ENCODE data around the gene TSC22D1. TPM values are rescaled to one million over a fixed set of nuclear protein-coding genes. Genes with fewer than 3 reads are reported as not detected.

Gene TSC22D1
- total RNA-seq, 4 donors from 2014 or later: 177 to 798 (median 250) TPM

- H3K4me3 ChIP-seq: no peak overlapping the region
- no peak overlapping the region for H3K27ac ChIP-seq
- in situ Hi-C loops (cut with MboI; ENCODE audit: low pct_ligation_motif_present in 1 of 4, low pct_unique_long_range_greater_than_20kb in 1 of 4, low sequenced_read_pairs in 3 of 4) (no loop called here), intact Hi-C loops (cut with DNase I; ENCODE audit: low total_unique reads) (no loop called here)
- H3K27me3 ChIP-seq: no peaks in the 10 kb centered on the region
- no peak for DNase-seq
- H3K9me3 ChIP-seq: no peaks in the 10 kb centered on the region
- no peak for TF ChIP-seq POLR2A (IDR thresholded peaks at IDR 0.05)
- no peak for TF ChIP-seq CTCF (IDR thresholded peaks at IDR 0.05)
- TF ChIP-seq POLR2AphosphoS5 (IDR thresholded peaks at IDR 0.05): no peak
- no peak for TF ChIP-seq EP300 (IDR thresholded peaks at IDR 0.05; ENCODE audit: low read depth)
- no peaks in the 10 kb centered on the region for H3K36me3 ChIP-seq
- peaks cover 5 to 26% (median 12%) of the 10 kb centered on the region in 4 donors for H3K4me1 ChIP-seq
- 26 to 46% methylated on average over 3 of the region's 3 CpGs for WGBS, 2 donors (ENCODE audit: low coverage in 1 of 2)
Measured at GRCh38 chr13:44399074-44399473, 177.1 kb downstream of the TSC22D1 start.

- DNase-seq: no peak
- Histone ChIP-seq H3K4me1 (peaks cover under 1 to 22% (median 9%) of the 10 kb centered on the region in 4 donors), H3K27me3 (no peaks in the 10 kb centered on the region), H3K27ac (no peak overlapping the region), H3K36me3 (no peaks in the 10 kb centered on the region), H3K9me3 (no peaks in the 10 kb centered on the region), H3K4me3 (no peak overlapping the region)
- WGBS, 2 donors (ENCODE audit: low coverage in 1 of 2): 84% methylated on average over 3 of the region's 3 CpGs; no CpG with 5 or more reads in 1 of the 2 donors
- TF ChIP-seq POLR2AphosphoS5 (IDR thresholded peaks at IDR 0.05) (no peak), EP300 (IDR thresholded peaks at IDR 0.05; ENCODE audit: low read depth) (no peak), POLR2A (IDR thresholded peaks at IDR 0.05) (no peak), CTCF (IDR thresholded peaks at IDR 0.05) (no peak)
- in situ Hi-C loops (cut with MboI; ENCODE audit: low pct_ligation_motif_present in 1 of 4, low pct_unique_long_range_greater_than_20kb in 1 of 4, low sequenced_read_pairs in 3 of 4) (no loop called here), intact Hi-C loops (cut with DNase I; ENCODE audit: low total_unique reads) (no loop called here)
Measured at GRCh38 chr13:44398606-44399005, 177.5 kb downstream of the TSC22D1 start.

- Histone ChIP-seq H3K9me3 (no peaks in the 10 kb centered on the region), H3K4me3 (no peak overlapping the region), H3K27ac (peak overlapping the region; percentile 42 to 57 (median 56)), H3K36me3 (no peaks in the 10 kb centered on the region), H3K27me3 (no peaks in the 10 kb centered on the region), H3K4me1 (peaks cover 0 to 19% (median 5%) of the 10 kb centered on the region in 4 donors)
- DNase-seq: no peak
- intact Hi-C loops (cut with DNase I; ENCODE audit: low total_unique reads): no loop called here
- 77 to 78% methylated on average over 3 of the region's 3 CpGs for WGBS, 2 donors (ENCODE audit: low coverage in 1 of 2)
- TF ChIP-seq CTCF (IDR thresholded peaks at IDR 0.05) (no peak), POLR2A (IDR thresholded peaks at IDR 0.05) (no peak), EP300 (IDR thresholded peaks at IDR 0.05; ENCODE audit: low read depth) (no peak), POLR2AphosphoS5 (IDR thresholded peaks at IDR 0.05) (no peak)
- in situ Hi-C loops (cut with MboI; ENCODE audit: low pct_ligation_motif_present in 1 of 4, low pct_unique_long_range_greater_than_20kb in 1 of 4, low sequenced_read_pairs in 3 of 4): no loop called here
Measured at GRCh38 chr13:44397766-44398223, 178.3 kb downstream of the TSC22D1 start.

GRCh38 chr13:44396701-44397580, 179.2 kb downstream of the TSC22D1 start:
- intact Hi-C loops (cut with DNase I; ENCODE audit: low total_unique reads): no loop called here
- H3K36me3 ChIP-seq: no peaks in the 10 kb centered on the region
- H3K27me3 ChIP-seq: no peaks in the 10 kb centered on the region
- H3K27ac ChIP-seq: peak overlapping the region; percentile 42 to 57 (median 56)
- DNase-seq: no peak
- WGBS, 2 donors (ENCODE audit: low coverage in 1 of 2): 76 to 78% methylated on average over 7 to 26 of the region's 26 CpGs
- H3K4me3 ChIP-seq: no peak overlapping the region
- in situ Hi-C loops (cut with MboI; ENCODE audit: low pct_ligation_motif_present in 1 of 4, low pct_unique_long_range_greater_than_20kb in 1 of 4, low sequenced_read_pairs in 3 of 4): no loop called here
- TF ChIP-seq POLR2A (IDR thresholded peaks at IDR 0.05): no peak
- TF ChIP-seq CTCF (IDR thresholded peaks at IDR 0.05): no peak
- TF ChIP-seq EP300 (IDR thresholded peaks at IDR 0.05; ENCODE audit: low read depth): no peak
- TF ChIP-seq POLR2AphosphoS5 (IDR thresholded peaks at IDR 0.05): no peak
- no peaks in the 10 kb centered on the region for H3K9me3 ChIP-seq
- H3K4me1 ChIP-seq: peaks cover 0 to 13% (median 0%) of the 10 kb centered on the region in 4 donors

All from transverse colon (tissue), 4 donors.